ENCODE results near the gene KIAA2012.

Gene KIAA2012

GRCh38 chr2:202169832-202170424 lies 96.9 kb downstream of the KIAA2012 start:
- ChIA-PET POLR2A (interaction anchor here (0.8 to 1.1 kb wide), 2 partner anchors 14 to 389 kb away, joined by 3 read pairs; partner anchors contain the start of gene ALS2), CTCF (interaction anchor here (0.5 to 2.6 kb wide), 5 partner anchors 9 to 309 kb away, joined by 3 to 10 read pairs (median 5); no protein-coding TSS in a partner anchor)
- Histone ChIP-seq H3K36me3 (ENCODE audit: control insufficient read depth in 2 of 2, insufficient read depth in 1 of 2, low read length in 2 of 2) (no peaks in the 10 kb centered on the region), H3K27ac (ENCODE audit: extremely low read depth, low read depth, low read length) (no peak overlapping the region), H3K4me1 (ENCODE audit: control insufficient read depth, insufficient read depth, low read length) (no peaks in the 10 kb centered on the region), H3K4me3 (ENCODE audit: low read depth, low read length) (no peak overlapping the region), H3K9me3 (ENCODE audit: control insufficient read depth, insufficient read depth, low read depth, low read length) (no peaks in the 10 kb centered on the region)
- TF ChIP-seq ZNF140 (tag by site-specific recombination; IDR thresholded peaks at IDR 0.05) (no peak), SCRT2 (tag by site-specific recombination; IDR thresholded peaks at IDR 0.05) (peak; percentile 62)

- no peak for TF ChIP-seq BCL11A (tag by site-specific recombination; IDR thresholded peaks at IDR 0.05; ENCODE audit: low read depth)
- TF ChIP-seq ZNF623 (tag by site-specific recombination; IDR thresholded peaks at IDR 0.05) = no peak
- TF ChIP-seq ZNF843 (tag by site-specific recombination; IDR thresholded peaks at IDR 0.05) = no peak
- no peak for TF ChIP-seq ZNF561 (tag by site-specific recombination; IDR thresholded peaks at IDR 0.05; ENCODE audit: borderline replicate concordance)
- TF ChIP-seq ZNF76 (tag by site-specific recombination; IDR thresholded peaks at IDR 0.05; ENCODE audit: borderline replicate concordance, low read depth) = no peak
- TF ChIP-seq PRDM1 (tag by site-specific recombination; IDR thresholded peaks at IDR 0.05) = no peak
- no peak for TF ChIP-seq ZNF707 (tag by site-specific recombination; IDR thresholded peaks at IDR 0.05)
- TF ChIP-seq BCL6B (tag by site-specific recombination; IDR thresholded peaks at IDR 0.05) = no peak
- no peak for TF ChIP-seq ZNF354C (tag by site-specific recombination; IDR thresholded peaks at IDR 0.05; ENCODE audit: borderline replicate concordance, low read depth)
- no peak for TF ChIP-seq ZSCAN5A (tag by site-specific recombination; IDR thresholded peaks at IDR 0.05)
- no peak for TF ChIP-seq ZBTB20 (tag by site-specific recombination; IDR thresholded peaks at IDR 0.05)
- ChIA-PET POLR2A (no interaction called here), CTCF (interaction anchor here (0.8 to 2.6 kb wide), 4 partner anchors 67 to 311 kb away, joined by 3 to 7 read pairs (median 5); no protein-coding TSS in a partner anchor)
- Histone ChIP-seq H3K4me1 (ENCODE audit: control insufficient read depth, insufficient read depth, low read length) (no peaks in the 10 kb centered on the region), H3K27ac (ENCODE audit: extremely low read depth, low read depth, low read length) (no peak overlapping the region), H3K9me3 (ENCODE audit: control insufficient read depth, insufficient read depth, low read depth, low read length) (no peaks in the 10 kb centered on the region), H3K4me3 (ENCODE audit: low read depth, low read length) (no peak overlapping the region), H3K36me3 (ENCODE audit: control insufficient read depth in 2 of 2, insufficient read depth in 1 of 2, low read length in 2 of 2) (no peaks in the 10 kb centered on the region)
These were observed 98.3 kb downstream of the KIAA2012 start for GRCh38 chr2:202171241-202171825.

- no peak overlapping the region for H3K27ac ChIP-seq (ENCODE audit: extremely low read depth, low read depth, low read length)
- H3K4me1 ChIP-seq (ENCODE audit: control insufficient read depth, insufficient read depth, low read length) = no peaks in the 10 kb centered on the region
- CTCF ChIA-PET = interaction anchor here (1.0 to 2.2 kb wide), 6 partner anchors 37 to 377 kb away, joined by 3 to 5 read pairs (median 4); no protein-coding TSS in a partner anchor
- no peaks in the 10 kb centered on the region for H3K9me3 ChIP-seq (ENCODE audit: control insufficient read depth, insufficient read depth, low read depth, low read length)
- H3K36me3 ChIP-seq (ENCODE audit: control insufficient read depth in 2 of 2, insufficient read depth in 1 of 2, low read length in 2 of 2) = no peaks in the 10 kb centered on the region
- no peak overlapping the region for H3K4me3 ChIP-seq (ENCODE audit: low read depth, low read length)
- POLR2A ChIA-PET = no interaction called here
- TF ChIP-seq ZNF664 (tag by site-specific recombination; IDR thresholded peaks at IDR 0.05) (no peak), ZNF148 (tag by site-specific recombination; IDR thresholded peaks at IDR 0.05; ENCODE audit: borderline replicate concordance) (no peak), ZNF449 (tag by site-specific recombination; IDR thresholded peaks at IDR 0.05) (no peak), ZNF10 (tag by site-specific recombination; IDR thresholded peaks at IDR 0.05) (no peak), ZNF529 (tag by site-specific recombination; IDR thresholded peaks at IDR 0.05; ENCODE audit: insufficient replicate concordance) (no peak), ZNF488 (tag by site-specific recombination; IDR thresholded peaks at IDR 0.05) (no peak), ZNF175 (tag by site-specific recombination; IDR thresholded peaks at IDR 0.05) (no peak), ZNF830 (tag by site-specific recombination; IDR thresholded peaks at IDR 0.05; ENCODE audit: low read depth) (no peak), ZNF561 (tag by site-specific recombination; IDR thresholded peaks at IDR 0.05; ENCODE audit: borderline replicate concordance) (no peak), OSR2 (tag by site-specific recombination; IDR thresholded peaks at IDR 0.05) (no peak)
These were observed 99.6 kb downstream of the KIAA2012 start for GRCh38 chr2:202172439-202173211.
